ENCODE data around the gene SPAG16.

SPAG16 gene

DNA sequence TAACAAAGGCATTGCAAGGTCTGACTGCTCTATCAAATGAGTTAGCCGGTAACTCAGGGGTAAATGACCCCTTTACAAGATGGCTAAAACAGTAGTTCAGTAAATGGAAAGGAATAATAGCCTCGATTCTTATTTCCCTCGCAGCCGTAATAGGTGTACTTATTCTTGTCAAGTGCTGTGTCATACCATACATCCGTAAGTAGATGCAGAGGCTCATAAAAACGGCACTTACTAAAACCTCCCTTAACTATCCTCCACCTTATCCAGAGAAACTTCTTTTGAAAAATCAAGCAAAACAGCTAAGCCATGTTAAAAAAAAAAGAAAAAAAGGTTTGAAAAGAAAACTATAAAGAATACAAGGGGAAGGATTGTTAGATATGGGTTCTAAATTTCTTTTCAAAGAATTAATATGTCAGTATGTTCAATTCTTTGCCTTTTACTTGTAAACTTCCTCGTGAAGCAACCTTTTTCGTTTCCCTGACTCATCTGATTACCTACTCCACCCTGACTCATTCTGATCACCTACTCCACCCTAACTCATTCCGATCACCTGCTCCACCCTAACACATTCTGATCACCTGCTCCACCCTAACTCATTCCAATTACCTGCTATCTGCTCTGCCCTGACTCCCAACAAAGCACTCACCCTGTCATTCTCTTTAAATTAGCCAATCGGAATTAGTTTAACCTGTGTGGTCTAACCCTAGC, 127.5 kb downstream of the SPAG16 start:
- no peaks in the 10 kb centered on the region for H3K36me3 Mint-ChIP-seq
- no peak overlapping the region for H3K4me3 Mint-ChIP-seq
- H3K4me1 Mint-ChIP-seq (ENCODE audit: low read depth), result no peaks in the 10 kb centered on the region
- H3K27me3 Mint-ChIP-seq, result peaks cover 3% of the 10 kb centered on the region
- no peak overlapping the region for H3K27ac Mint-ChIP-seq
- H3K9me3 Mint-ChIP-seq (ENCODE audit: low read depth), result no peaks in the 10 kb centered on the region

GRCh38 chr2:213415093-213415492, 130.8 kb downstream of the SPAG16 start:
- no peaks in the 10 kb centered on the region for H3K9me3 Mint-ChIP-seq (ENCODE audit: low read depth)
- H3K27ac Mint-ChIP-seq, result no peak overlapping the region
- no peaks in the 10 kb centered on the region for H3K4me1 Mint-ChIP-seq (ENCODE audit: low read depth)
- no peak overlapping the region for H3K4me3 Mint-ChIP-seq
- no peaks in the 10 kb centered on the region for H3K27me3 Mint-ChIP-seq
- H3K36me3 Mint-ChIP-seq, result no peaks in the 10 kb centered on the region

- Mint-ChIP-seq H3K4me1 (ENCODE audit: low read depth) (no peaks in the 10 kb centered on the region), H3K27ac (no peak overlapping the region), H3K36me3 (no peaks in the 10 kb centered on the region), H3K4me3 (no peak overlapping the region), H3K27me3 (no peaks in the 10 kb centered on the region), H3K9me3 (ENCODE audit: low read depth) (no peaks in the 10 kb centered on the region)
Measured at GRCh38 chr2:213416832-213417231, 132.6 kb downstream of the SPAG16 start.

- H3K27ac Mint-ChIP-seq, result no peak overlapping the region
- H3K4me3 Mint-ChIP-seq, result no peak overlapping the region
- no peaks in the 10 kb centered on the region for H3K36me3 Mint-ChIP-seq
- peaks cover 4% of the 10 kb centered on the region for H3K27me3 Mint-ChIP-seq
- H3K4me1 Mint-ChIP-seq (ENCODE audit: low read depth), result no peaks in the 10 kb centered on the region
- no peaks in the 10 kb centered on the region for H3K9me3 Mint-ChIP-seq (ENCODE audit: low read depth)
Measured at GRCh38 chr2:213419980-213420379, 135.7 kb downstream of the SPAG16 start.

DNA sequence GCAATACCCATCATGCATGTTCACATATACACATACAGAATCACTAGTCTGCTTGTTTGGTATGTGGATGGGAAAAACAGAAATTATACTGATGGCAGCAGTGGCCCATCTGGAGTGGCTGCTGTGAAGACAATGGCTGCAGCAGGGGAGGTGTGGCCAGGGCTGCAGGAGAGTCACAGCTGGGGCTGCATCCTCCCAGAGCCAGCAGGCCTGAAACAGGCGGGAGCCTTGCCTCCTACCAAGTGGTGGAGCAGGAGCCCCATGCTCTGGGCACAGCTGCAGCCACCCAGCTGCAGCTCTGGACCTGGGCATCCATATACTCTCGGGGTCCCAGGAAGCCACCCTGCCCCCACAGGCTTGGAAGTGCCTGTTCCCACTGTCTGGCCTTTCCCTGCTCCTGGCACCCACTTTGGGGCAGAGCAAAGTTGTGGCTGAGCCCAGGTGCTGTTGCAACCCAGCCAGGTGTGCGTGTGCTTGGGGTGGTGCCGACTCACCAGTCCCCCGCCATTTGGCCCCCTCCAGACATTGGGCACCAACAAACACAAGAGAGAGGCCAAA, 136.6 kb downstream of the SPAG16 start:
- no peak overlapping the region for H3K27ac Mint-ChIP-seq
- no peaks in the 10 kb centered on the region for H3K4me1 Mint-ChIP-seq (ENCODE audit: low read depth)
- H3K36me3 Mint-ChIP-seq, result no peaks in the 10 kb centered on the region
- no peaks in the 10 kb centered on the region for H3K9me3 Mint-ChIP-seq (ENCODE audit: low read depth)
- H3K4me3 Mint-ChIP-seq, result no peak overlapping the region
- H3K27me3 Mint-ChIP-seq, result peaks cover 4% of the 10 kb centered on the region

- Mint-ChIP-seq H3K27me3 (peaks cover 4% of the 10 kb centered on the region), H3K4me1 (ENCODE audit: low read depth) (no peaks in the 10 kb centered on the region), H3K27ac (no peak overlapping the region), H3K9me3 (ENCODE audit: low read depth) (no peaks in the 10 kb centered on the region), H3K36me3 (no peaks in the 10 kb centered on the region), H3K4me3 (no peak overlapping the region)
Measured at GRCh38 chr2:213422211-213422610, 137.9 kb downstream of the SPAG16 start.

- Mint-ChIP-seq H3K36me3 (no peaks in the 10 kb centered on the region), H3K27me3 (peaks cover 4% of the 10 kb centered on the region), H3K27ac (no peak overlapping the region), H3K9me3 (ENCODE audit: low read depth) (peaks cover 17% of the 10 kb centered on the region), H3K4me3 (no peak overlapping the region), H3K4me1 (ENCODE audit: low read depth) (no peaks in the 10 kb centered on the region)
Measured at GRCh38 chr2:213425618-213426017, 141.4 kb downstream of the SPAG16 start.

DNA sequence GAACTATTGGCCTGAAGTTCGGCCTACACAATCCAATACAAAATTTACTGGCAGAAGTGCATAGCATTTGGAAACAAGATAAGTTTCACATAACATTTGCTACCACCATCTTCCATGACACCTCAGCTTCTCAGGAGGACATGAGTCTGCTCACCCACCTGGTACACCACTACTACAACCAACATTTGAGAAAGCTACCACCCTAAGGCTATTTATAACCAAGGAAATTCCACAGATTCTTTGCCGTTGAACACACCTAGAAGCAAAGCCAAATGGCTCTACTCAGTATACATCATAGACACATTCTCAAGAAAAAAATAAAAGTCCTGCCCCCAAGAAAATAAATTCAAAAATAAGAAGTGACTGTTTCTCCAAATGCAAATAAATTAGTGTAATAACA, 145.3 kb downstream of the SPAG16 start:
- Mint-ChIP-seq H3K27ac (no peak overlapping the region), H3K36me3 (no peaks in the 10 kb centered on the region), H3K4me1 (ENCODE audit: low read depth) (no peaks in the 10 kb centered on the region), H3K4me3 (no peak overlapping the region), H3K9me3 (ENCODE audit: low read depth) (peaks cover 22% of the 10 kb centered on the region), H3K27me3 (no peaks in the 10 kb centered on the region)

GRCh38 chr2:213443921-213444320, 159.7 kb downstream of the SPAG16 start:
- no peak overlapping the region for H3K4me3 Mint-ChIP-seq
- H3K27ac Mint-ChIP-seq, result no peak overlapping the region
- peaks cover 18% of the 10 kb centered on the region for H3K9me3 Mint-ChIP-seq (ENCODE audit: low read depth)
- no peaks in the 10 kb centered on the region for H3K4me1 Mint-ChIP-seq (ENCODE audit: low read depth)
- H3K27me3 Mint-ChIP-seq, result no peaks in the 10 kb centered on the region
- H3K36me3 Mint-ChIP-seq, result no peaks in the 10 kb centered on the region

GRCh38 chr2:213451542-213452239, 167.4 kb downstream of the SPAG16 start:
- H3K4me3 Mint-ChIP-seq, result no peak overlapping the region

GRCh38 chr2:213455316-213456008, 171.2 kb downstream of the SPAG16 start:
- H3K4me3 Mint-ChIP-seq, result no peak overlapping the region
- no peaks in the 10 kb centered on the region for H3K9me3 Mint-ChIP-seq (ENCODE audit: low read depth)
- H3K36me3 Mint-ChIP-seq, result no peaks in the 10 kb centered on the region
- no peaks in the 10 kb centered on the region for H3K4me1 Mint-ChIP-seq (ENCODE audit: low read depth)
- no peak overlapping the region for H3K27ac Mint-ChIP-seq
- H3K27me3 Mint-ChIP-seq, result no peaks in the 10 kb centered on the region

More at GRCh38 chr2:213451542-213452239, 167.4 kb downstream of the SPAG16 start:
- no peaks in the 10 kb centered on the region for H3K36me3 Mint-ChIP-seq
- H3K27ac Mint-ChIP-seq, result no peak overlapping the region
- H3K4me1 Mint-ChIP-seq (ENCODE audit: low read depth), result no peaks in the 10 kb centered on the region
- peaks cover 14% of the 10 kb centered on the region for H3K9me3 Mint-ChIP-seq (ENCODE audit: low read depth)
- H3K27me3 Mint-ChIP-seq, result no peaks in the 10 kb centered on the region

GRCh38 chr2:213475433-213475832, 191.2 kb downstream of the SPAG16 start:
- H3K4me1 Mint-ChIP-seq (ENCODE audit: low read depth), result no peaks in the 10 kb centered on the region

GRCh38 chr2:213476641-213477040, 192.4 kb downstream of the SPAG16 start:
- Mint-ChIP-seq H3K9me3 (ENCODE audit: low read depth) (peaks cover 22% of the 10 kb centered on the region), H3K36me3 (no peaks in the 10 kb centered on the region), H3K27ac (no peak overlapping the region), H3K4me1 (ENCODE audit: low read depth) (no peaks in the 10 kb centered on the region), H3K27me3 (no peaks in the 10 kb centered on the region), H3K4me3 (no peak overlapping the region)

More at GRCh38 chr2:213475433-213475832, 191.2 kb downstream of the SPAG16 start:
- Mint-ChIP-seq H3K4me3 (no peak overlapping the region), H3K27me3 (no peaks in the 10 kb centered on the region), H3K27ac (no peak overlapping the region), H3K36me3 (no peaks in the 10 kb centered on the region), H3K9me3 (ENCODE audit: low read depth) (peaks cover 22% of the 10 kb centered on the region)

GRCh38 chr2:213490087-213490486, 205.8 kb downstream of the SPAG16 start:
- Mint-ChIP-seq H3K9me3 (ENCODE audit: low read depth) (no peaks in the 10 kb centered on the region), H3K4me3 (no peak overlapping the region), H3K27ac (no peak overlapping the region), H3K4me1 (ENCODE audit: low read depth) (no peaks in the 10 kb centered on the region), H3K36me3 (no peaks in the 10 kb centered on the region), H3K27me3 (peaks cover 1% of the 10 kb centered on the region)

GRCh38 chr2:213491376-213491775, 207.1 kb downstream of the SPAG16 start:
- no peaks in the 10 kb centered on the region for H3K36me3 Mint-ChIP-seq
- no peaks in the 10 kb centered on the region for H3K4me1 Mint-ChIP-seq (ENCODE audit: low read depth)
- H3K4me3 Mint-ChIP-seq, result no peak overlapping the region
- H3K9me3 Mint-ChIP-seq (ENCODE audit: low read depth), result no peaks in the 10 kb centered on the region
- H3K27ac Mint-ChIP-seq, result no peak overlapping the region
- H3K27me3 Mint-ChIP-seq, result peaks cover 1% of the 10 kb centered on the region

Data from activated naive CD8-positive, alpha-beta T cell (primary cell).